ENCODE measurements around the gene TRPT1.

Gene TRPT1

DNA sequence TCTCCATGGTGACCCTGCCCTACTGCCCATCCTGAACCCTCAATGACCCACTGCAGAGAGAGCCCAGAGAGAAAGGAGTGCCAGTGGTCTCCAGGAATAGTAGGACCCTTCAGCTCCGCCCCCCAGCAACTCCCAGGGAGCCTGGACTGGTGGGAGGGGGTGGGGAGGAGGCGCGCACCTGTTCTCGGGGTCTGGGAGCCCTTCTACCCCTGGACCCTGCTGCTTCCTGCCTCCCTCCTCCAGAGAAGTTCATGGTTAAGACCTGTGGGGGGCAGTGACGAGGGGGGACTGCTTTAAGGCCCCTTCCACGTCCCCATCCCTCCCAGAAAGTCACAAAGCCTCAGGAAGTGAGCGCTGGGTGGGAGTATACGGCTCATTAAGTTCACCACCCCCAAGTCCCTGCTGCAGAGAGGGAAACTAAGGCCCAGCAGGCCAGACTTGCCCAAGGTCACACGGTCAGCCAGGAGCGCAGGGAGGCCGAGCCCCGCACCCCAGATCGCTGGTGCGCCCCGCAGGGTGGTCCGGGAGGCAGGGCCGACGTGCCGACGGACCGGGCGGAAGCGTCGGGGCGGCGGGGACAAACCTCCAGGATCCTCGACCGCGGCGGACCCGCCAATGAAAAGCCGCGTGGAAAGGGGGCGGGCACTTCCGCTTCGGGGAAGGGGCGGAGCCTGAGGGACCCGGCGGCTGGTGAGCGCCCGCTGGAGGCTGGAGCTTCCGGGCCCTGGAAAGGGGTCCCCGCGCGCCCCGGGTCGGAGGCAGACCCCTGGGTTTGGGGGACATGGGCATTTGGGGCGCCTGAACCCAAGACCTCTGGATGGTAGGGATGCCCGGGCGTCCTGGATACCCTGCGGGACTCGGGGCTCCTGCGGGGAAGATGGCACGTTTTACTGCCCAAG is at the start of gene TRPT1, which contains the start of gene NUDT22:
TRPT1 (minus strand) TSS at position 579 of the 899 bp plus-strand sequence; CDS start at position 253, 326 bp downstream.
NUDT22 (plus strand) TSS at position 667 of the 899 bp plus-strand sequence. CDS start 379 bp downstream, outside the sequence.
- DNase-seq (ENCODE audit: low spot score), result peak; percentile 89

- DNase-seq (ENCODE audit: low spot score), result no peak
Measured at GRCh38 chr11:64275031-64275800, 49.2 kb upstream of the TRPT1 start.

- DNase-seq (ENCODE audit: low spot score), result peak; percentile 98
Measured at GRCh38 chr11:64269540-64270220, 43.7 kb upstream of the TRPT1 start.

DNA sequence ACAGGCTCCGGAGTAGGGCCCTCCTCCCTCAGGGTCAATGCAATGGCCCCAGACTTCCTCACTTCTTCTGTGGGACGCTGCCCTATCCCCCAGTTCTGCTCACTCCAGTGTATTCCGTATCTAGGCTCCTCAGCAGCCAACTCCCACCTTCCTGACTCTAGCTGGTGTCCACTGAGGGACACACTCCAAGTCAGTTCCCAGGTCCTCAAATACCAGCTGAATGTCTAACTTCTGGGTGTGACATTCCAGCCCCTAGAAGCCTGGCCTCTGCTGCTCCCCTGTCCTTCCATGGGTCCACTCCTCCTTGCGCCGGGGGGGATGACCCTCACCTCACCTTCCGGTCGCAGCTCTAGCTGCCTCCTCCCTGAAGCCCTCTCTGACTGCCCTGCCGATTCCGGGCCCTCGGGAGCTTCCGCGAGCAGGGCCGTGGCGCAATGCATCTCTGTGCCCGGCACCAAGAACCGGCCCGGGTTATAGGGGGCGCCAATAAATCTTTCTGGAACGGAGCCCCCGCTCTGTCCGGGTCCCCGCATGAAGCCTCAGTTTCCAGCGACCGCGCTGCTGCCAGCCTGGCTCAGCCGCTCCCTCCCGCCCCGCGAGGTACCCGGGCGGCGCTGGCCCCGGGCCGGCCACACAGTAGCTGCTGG is 43.0 kb upstream of the TRPT1 start:
- DNase-seq (ENCODE audit: low spot score), result peak; percentile 39

DNA sequence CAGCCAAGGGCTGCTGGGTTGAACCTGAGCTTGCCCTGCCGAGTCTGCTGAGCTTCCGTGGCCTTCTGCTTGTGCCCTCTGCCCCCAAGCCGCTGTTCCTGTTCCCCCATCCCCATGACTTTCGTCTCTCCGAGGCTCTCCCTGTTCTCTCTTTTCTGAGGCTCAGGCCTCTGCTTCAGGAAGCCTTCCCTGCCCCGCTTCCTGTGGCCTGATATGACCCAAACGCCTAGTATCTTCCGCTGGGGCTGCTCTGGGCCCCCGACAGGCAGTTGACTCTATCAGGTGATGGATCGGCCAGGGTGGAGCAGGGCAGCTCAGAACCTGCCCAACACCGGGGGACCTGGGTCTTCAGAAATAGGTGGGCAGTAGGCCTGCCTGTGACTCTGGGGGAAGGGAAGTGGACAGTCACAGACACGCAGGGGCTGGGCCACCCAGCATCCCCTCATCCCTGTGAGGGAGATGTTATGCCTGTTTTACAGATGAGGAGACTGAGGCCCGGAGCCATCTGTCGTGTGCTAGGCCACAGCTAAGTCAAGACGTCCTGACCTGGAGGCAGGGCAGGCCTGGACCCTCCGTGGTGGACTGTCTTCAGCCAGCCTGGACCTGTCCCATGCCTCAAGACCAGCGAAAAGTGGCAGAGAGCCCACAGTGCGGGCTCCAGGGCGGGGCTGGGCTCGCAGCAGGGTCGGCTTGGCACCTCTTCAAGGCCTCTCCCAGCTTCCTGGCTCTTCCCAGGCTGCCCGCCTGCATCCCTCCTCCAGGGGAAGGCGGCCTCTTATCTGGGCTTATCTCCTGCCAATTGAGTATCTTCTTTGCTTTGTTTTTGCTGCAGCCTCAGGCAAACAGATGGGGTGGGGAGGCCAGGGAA is 42.3 kb upstream of the TRPT1 start:
- DNase-seq (ENCODE audit: low spot score), result no peak

DNA sequence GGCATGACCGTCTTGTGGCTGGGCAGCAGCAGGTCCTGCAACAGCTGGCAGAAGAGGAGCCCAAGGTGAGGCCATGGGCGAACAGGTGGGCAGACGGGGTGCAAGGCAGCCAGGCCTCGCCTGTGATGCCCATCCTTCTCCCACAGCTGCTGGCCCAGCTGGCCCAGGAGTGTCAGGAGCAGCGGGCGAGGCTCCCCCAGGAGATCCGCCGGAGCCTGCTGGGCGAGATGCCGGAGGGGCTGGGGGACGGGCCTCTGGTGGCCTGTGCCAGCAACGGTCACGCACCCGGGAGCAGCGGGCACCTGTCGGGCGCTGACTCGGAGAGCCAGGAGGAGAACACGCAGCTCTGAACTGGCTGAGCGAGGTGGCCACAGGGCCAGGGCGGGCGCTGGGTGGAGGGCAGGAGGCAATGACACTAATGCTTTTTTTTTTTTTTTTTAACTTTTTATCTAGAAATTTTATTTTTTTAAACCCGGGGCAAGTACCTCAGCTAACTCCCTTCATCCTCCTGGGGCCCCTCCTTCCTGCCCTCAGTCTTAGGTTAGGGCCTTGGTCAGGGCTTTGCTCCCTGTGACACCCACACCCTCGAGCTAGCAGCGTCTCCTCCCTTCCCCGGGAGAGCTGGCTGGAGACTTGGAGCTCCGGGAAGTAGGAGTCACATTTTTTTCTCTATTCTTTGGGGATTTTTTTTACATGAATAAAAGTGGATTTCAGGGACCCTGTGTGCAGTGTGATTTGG is 41.4 kb upstream of the TRPT1 start:
- no peak for DNase-seq (ENCODE audit: low spot score)

DNA sequence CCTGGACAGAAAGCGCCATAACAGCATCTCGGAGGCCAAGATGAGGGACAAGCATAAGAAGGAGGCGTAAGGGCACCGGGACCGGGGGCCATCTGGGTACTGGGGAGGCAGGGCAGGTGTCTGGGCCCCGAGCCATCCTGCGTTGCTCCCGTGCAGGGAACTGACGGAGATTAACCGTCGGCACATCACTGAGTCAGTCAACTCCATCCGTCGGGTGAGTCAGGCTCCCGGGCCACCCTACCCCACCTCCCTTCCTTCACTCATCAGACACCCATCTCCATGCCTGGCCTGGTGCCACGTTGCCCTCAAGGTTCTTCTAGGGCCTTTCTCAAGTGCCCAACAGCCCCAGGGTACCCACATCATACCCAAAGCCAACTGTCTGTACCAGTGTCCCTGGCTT is 40.4 kb upstream of the TRPT1 start:
- no peak for DNase-seq (ENCODE audit: low spot score)

DNA sequence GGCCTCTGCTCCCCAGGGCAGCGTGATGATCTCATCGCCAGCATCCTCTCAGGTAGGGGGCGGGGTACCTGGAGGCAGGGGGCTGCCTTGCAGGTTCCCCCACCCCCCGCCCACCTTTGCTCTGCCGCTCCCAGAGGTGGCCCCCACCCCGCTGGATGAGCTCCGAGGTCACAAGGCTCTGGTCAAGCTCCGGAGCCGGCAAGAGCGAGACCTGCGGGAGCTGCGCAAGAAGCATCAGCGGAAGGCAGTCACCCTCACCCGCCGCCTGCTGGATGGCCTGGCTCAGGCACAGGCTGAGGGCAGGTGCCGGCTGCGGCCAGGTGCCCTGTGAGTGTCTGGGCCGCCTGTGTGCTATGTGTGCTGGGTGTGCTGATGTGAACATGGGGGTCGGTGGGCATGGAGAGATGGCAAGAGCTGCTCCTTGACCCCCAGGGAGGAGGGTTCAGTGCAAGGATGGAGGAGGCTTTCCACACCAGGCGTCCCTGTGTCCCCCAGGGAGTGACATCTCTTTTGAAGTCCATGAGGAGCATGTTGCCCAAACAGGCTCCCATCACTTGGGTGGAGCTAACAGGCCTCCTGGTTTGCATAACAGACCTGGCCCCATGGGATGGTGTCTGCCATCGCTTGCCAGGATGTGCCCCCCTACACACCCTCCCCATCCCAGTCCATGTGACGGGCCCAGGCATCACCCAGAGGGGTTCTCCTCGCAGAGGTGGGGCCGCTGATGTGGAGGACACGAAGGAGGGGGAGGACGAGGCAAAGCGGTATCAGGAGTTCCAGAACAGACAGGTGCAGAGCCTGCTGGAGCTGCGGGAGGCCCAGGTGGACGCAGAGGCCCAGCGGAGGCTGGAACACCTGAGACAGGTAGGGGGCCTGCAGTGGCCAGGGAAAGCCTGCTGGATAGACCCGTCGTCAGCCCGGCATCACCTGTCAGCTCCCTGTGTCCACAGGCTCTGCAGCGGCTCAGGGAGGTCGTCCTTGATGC is 39.5 kb upstream of the TRPT1 start:
- DNase-seq (ENCODE audit: low spot score), result no peak

- DNase-seq (ENCODE audit: low spot score), result no peak
Measured at GRCh38 chr11:64264371-64264852, 38.4 kb upstream of the TRPT1 start.

- no peak for DNase-seq (ENCODE audit: low spot score)
Measured at GRCh38 chr11:64263947-64264317, 37.9 kb upstream of the TRPT1 start.

- DNase-seq (ENCODE audit: low spot score), result no peak
Measured at GRCh38 chr11:64263021-64263946, 37.3 kb upstream of the TRPT1 start.

GRCh38 chr11:64262271-64263002 is 36.5 kb upstream of the TRPT1 start:
- no peak for DNase-seq (ENCODE audit: low spot score)

GRCh38 chr11:64261556-64262080 is 35.6 kb upstream of the TRPT1 start:
- no peak for DNase-seq (ENCODE audit: low spot score)

GRCh38 chr11:64260147-64260708 is 34.2 kb upstream of the TRPT1 start:
- no peak for DNase-seq (ENCODE audit: low spot score)

GRCh38 chr11:64259533-64260067 is 33.6 kb upstream of the TRPT1 start:
- DNase-seq (ENCODE audit: low spot score), result no peak

GRCh38 chr11:64258946-64259532 is 33.1 kb upstream of the TRPT1 start:
- no peak for DNase-seq (ENCODE audit: low spot score)

Measured in CD4-positive, alpha-beta T cell treated with Interleukin-6 at 100 ng/mL for 8 hours (primary cell).